A549 (cell line): ENCODE data around the gene CXCL17. TPM values are rescaled to one million over a fixed set of nuclear protein-coding genes. Genes with fewer than 3 reads are reported as not detected.
A peak's percentile ranks its signal among the peaks of the same experiment; 100 is the strongest.

Source experiments
- ATAC-seq, 2 experiments: fragments of 200-7000 bp in 1 of 2; fragments of >200 bp in 1 of 2; cut with Nextera tagmentation in 1 of 2; cut with Tn5 transposase in 1 of 2; 3 replicates each; pipeline versions ENCODE4 v1.8.0 to v1.9.1; 2018 to 2020; ENCODE audit warnings: mild to moderate bottlenecking in 1 of 2, moderate library complexity in 1 of 2
- CTCF ChIA-PET: fragments of 300-600 bp; sonication (Branson Sonifier 250); formaldehyde crosslinking; extraction: SDS; loops from one replicate; lab custom pipeline; 2021; ENCODE audit warnings: antibody characterized with exemption, inconsistent platforms; lab: Yijun Ruan, JAX
- POLR2A ChIA-PET: fragments of 350-600 bp; formaldehyde crosslinking; extraction: SDS; loops from one replicate; lab custom pipeline; 2021; ENCODE audit warnings: antibody characterized with exemption, inconsistent platforms; lab: Yijun Ruan, JAX
- DNase-seq, 2 experiments: peaks; one replicate each; pipeline versions ENCODE4 v3.0.0 to v3.0.0-alpha.2; 2011 to 2016; ENCODE audit warnings: low read depth in 1 of 2, low spot score in 1 of 2
- FAIRE-seq: peaks from 2 replicates; lab custom pipeline; 2011; peaks lifted over from hg19 to GRCh38; lab: Jason Lieb, UNC
- H3K27ac ChIP-seq, 2 experiments: fragments of >200 bp; sonication (Bioruptor Twin); formaldehyde crosslinking; 3 replicates each; pipeline ENCODE4 v1.5.1; 2016 to 2017
- H3K4me1 ChIP-seq: fragments of >200 bp; sonication (Bioruptor Twin); formaldehyde crosslinking; 3 replicates; pipeline ENCODE4 v1.6.1; 2016
- H3K4me2 ChIP-seq: fragments of >200 bp; sonication (Bioruptor Twin); formaldehyde crosslinking; 3 replicates; pipeline ENCODE4 v1.6.1; 2016
- H3K4me3 ChIP-seq: fragments of >200 bp; sonication (Bioruptor Twin); formaldehyde crosslinking; 3 replicates; pipeline ENCODE4 v1.5.1; 2016
- H3K9me3 ChIP-seq: fragments of >200 bp; sonication (Bioruptor Twin); formaldehyde crosslinking; 3 replicates; pipeline ENCODE4 v1.6.1; 2016
- BHLHE40 ChIP-seq: IDR thresholded peaks from 2 replicates; pipeline ENCODE4 v1.6.1; 2012; ENCODE audit warnings: low read depth, low read length, inconsistent platforms
- CBX8 ChIP-seq: fragments of 200-600 bp; sonication (generic); IDR thresholded peaks from 2 replicates; pipeline ENCODE4 v1.6.1; 2016
- CEBPB ChIP-seq, 2 experiments: fragments of >200 bp in 1 of 2; sonication (Bioruptor Twin) in 1 of 2; formaldehyde crosslinking in 1 of 2; IDR thresholded peaks; 2 replicates each; pipeline ENCODE4 v1.6.1; 2012 to 2016
- CHD4 ChIP-seq: fragments of 200-600 bp; sonication (generic); IDR thresholded peaks from 2 replicates; pipeline ENCODE4 v1.6.1; 2016; ENCODE audit warnings: antibody characterized with exemption, mild to moderate bottlenecking, borderline replicate concordance
- E2F6 ChIP-seq: IDR thresholded peaks from 2 replicates; pipeline ENCODE4 v1.6.1; 2012; ENCODE audit warnings: low read depth, borderline replicate concordance
- ESRRA ChIP-seq: fragments of 150-350 bp; IDR thresholded peaks from 2 replicates; pipeline ENCODE4 v1.6.1; 2014; ENCODE audit warnings: mild to moderate bottlenecking, low read length, borderline replicate concordance
- FOSL2 ChIP-seq, 2 experiments: fragments of 450-650 bp in 1 of 2; fragments of >200 bp in 1 of 2; sonication (Bioruptor Twin) in 1 of 2; formaldehyde crosslinking; IDR thresholded peaks; 2 replicates each; pipeline versions ENCODE4 v1.5.0 to v1.6.1; 2016 to 2020; ENCODE audit warnings: mild to moderate bottlenecking in 1 of 2, moderate library complexity in 1 of 2
- HDAC2 ChIP-seq: fragments of 200-600 bp; sonication (generic); IDR thresholded peaks from 2 replicates; pipeline ENCODE4 v1.6.1; 2016
- HEYL ChIP-seq: fragments of 250-450 bp; sonication (Bioruptor Pico); IDR thresholded peaks from 2 replicates; pipeline ENCODE4 v1.8.0; 2021; ENCODE audit warnings: mild to moderate bottlenecking, moderate library complexity
- JUN ChIP-seq, 2 experiments: fragments of >200 bp; sonication (Bioruptor Twin); formaldehyde crosslinking; IDR thresholded peaks; 2 replicates in 1 of 2; 3 replicates in 1 of 2; pipeline ENCODE4 v1.6.1; 2016 to 2017
- JUNB ChIP-seq: fragments of >200 bp; sonication (Bioruptor Twin); formaldehyde crosslinking; IDR thresholded peaks from 2 replicates; pipeline ENCODE4 v1.6.1; 2016
- KDM1A ChIP-seq: fragments of 200-600 bp; sonication (generic); IDR thresholded peaks from 2 replicates; pipeline ENCODE4 v1.6.1; 2016; ENCODE audit warnings: low read depth, mild to moderate bottlenecking
- MYC ChIP-seq: IDR thresholded peaks from 2 replicates; pipeline ENCODE4 v1.6.1; 2012; ENCODE audit warnings: mild to moderate bottlenecking, inconsistent platforms, low read length, improper control_type of control experiment, borderline replicate concordance
- NR3C1 ChIP-seq: fragments of >200 bp; sonication (Bioruptor Twin); formaldehyde crosslinking; IDR thresholded peaks from 3 replicates; pipeline ENCODE4 v1.6.1; 2017
- POLR2A ChIP-seq: IDR thresholded peaks from 2 replicates; pipeline ENCODE4 v1.6.1; 2012; ENCODE audit warnings: mild to moderate bottlenecking, low read length
- POLR2AphosphoS2 ChIP-seq: conservative IDR thresholded peaks from 2 replicates; pipeline ENCODE4 v1.6.1; 2012; ENCODE audit warnings: low read length, improper control_type of control experiment, inconsistent platforms
- RAD21 ChIP-seq, 2 experiments: fragments of >200 bp in 1 of 2; sonication (Bioruptor Twin) in 1 of 2; formaldehyde crosslinking in 1 of 2; IDR thresholded peaks in 1 of 2; conservative IDR thresholded peaks in 1 of 2; 2 replicates in 1 of 2; 3 replicates in 1 of 2; pipeline ENCODE4 v1.6.1; 2012 to 2018; ENCODE audit warnings: inconsistent platforms in 1 of 2
- RARB ChIP-seq: fragments of 250-450 bp; sonication (Bioruptor Pico); IDR thresholded peaks from 2 replicates; pipeline ENCODE4 v1.8.0; 2021; ENCODE audit warnings: mild to moderate bottlenecking, moderate library complexity
- RFX5 ChIP-seq: fragments of 450-650 bp; IDR thresholded peaks from 2 replicates; pipeline ENCODE4 v1.7.1; 2014; ENCODE audit warnings: antibody characterized with exemption, mild to moderate bottlenecking, moderate library complexity
- RNF2 ChIP-seq: fragments of 200-600 bp; sonication (generic); IDR thresholded peaks from 2 replicates; pipeline ENCODE4 v1.6.1; 2016; ENCODE audit warnings: low read depth, mild to moderate bottlenecking, antibody characterized with exemption, moderate library complexity, borderline replicate concordance
- SMC3 ChIP-seq: fragments of >200 bp; sonication (Bioruptor Twin); formaldehyde crosslinking; IDR thresholded peaks from 3 replicates; pipeline ENCODE4 v1.6.1; 2018; ENCODE audit warnings: inconsistent platforms
- ZSCAN20 ChIP-seq: fragments of 250-450 bp; sonication (Bioruptor Pico); IDR thresholded peaks from 2 replicates; pipeline ENCODE4 v1.8.0; 2022; ENCODE audit warnings: mild to moderate bottlenecking, moderate library complexity
- WGBS: methylation state at CpG from one replicate; pipeline ENCODE4 v1.1.6; 2017; ENCODE audit errors: missing lambda C conversion rate; 5-methylcytosine and 5-hydroxymethylcytosine counted together
- polyA plus RNA-seq, 4 experiments: library from polyadenylated mRNA; depleted of rRNA in 3 of 4; stranded (reverse); fragments of >200 nt; fragmentation: RNase III in 1 of 4; extraction: RNeasy Plus Mini Kit Qiagen cat#74134 plus additional on column Dnase treatment in 1 of 4; gene quantifications; 2 replicates in 3 of 4; 3 replicates in 1 of 4; pipeline ENCODE4 v1.2.3, GENCODE V29; 2011 to 2017
- TF ChIP-seq, protein P1 (sequence below): fragments of >200 bp; sonication (Bioruptor Twin); formaldehyde crosslinking; IDR thresholded peaks from 3 replicates; pipeline ENCODE4 v1.5.1; 2016
- TF ChIP-seq, protein P2 (sequence below): fragments of 150-350 bp; IDR thresholded peaks from 2 replicates; pipeline ENCODE4 v1.6.1; 2014; ENCODE audit warnings: low read depth, mild to moderate bottlenecking, low read length
- TF ChIP-seq, protein P3 (sequence below): IDR thresholded peaks from 2 replicates; pipeline ENCODE4 v1.6.1; 2012
- TF ChIP-seq, protein P4 (sequence below): IDR thresholded peaks from 2 replicates; pipeline ENCODE4 v1.6.1; 2012

The CXCL17 gene
- polyA plus RNA-seq, 2 of the 4 experiments (the other 2 are of a cell fraction), result 0.14 TPM; not detected in 1

DNA sequence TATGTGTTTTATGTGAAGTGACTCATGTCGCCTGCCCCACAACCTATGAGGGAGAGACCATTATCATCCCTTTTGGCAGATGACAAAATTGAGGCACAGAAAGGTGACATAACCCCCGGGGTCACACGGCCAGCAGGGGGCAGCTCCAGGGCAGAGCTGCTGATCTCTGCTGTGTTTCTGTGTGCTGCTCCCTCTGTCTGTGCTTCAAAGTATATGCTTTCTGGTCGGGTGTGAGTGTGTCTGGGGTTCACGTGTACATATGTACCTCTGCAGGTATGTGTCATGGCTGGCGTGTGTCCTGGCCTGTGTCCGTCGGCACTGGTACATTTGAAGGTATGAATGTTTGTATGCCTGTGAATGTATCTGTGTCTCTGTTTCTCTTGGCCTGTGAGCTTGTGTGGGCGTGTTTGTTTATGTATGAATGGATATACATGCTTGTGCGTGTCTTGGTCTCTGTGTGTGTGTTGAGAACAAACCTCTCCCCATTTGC lies 22.6 kb downstream of the CXCL17 start:
- 31% methylated on average over 10 of the region's 10 CpGs for WGBS
- no peak overlapping the region for H3K27ac ChIP-seq
- H3K4me1 ChIP-seq, result peaks cover 18% of the 10 kb centered on the region
- FAIRE-seq, result peak; percentile 99
- TF ChIP-seq, protein P1, sequence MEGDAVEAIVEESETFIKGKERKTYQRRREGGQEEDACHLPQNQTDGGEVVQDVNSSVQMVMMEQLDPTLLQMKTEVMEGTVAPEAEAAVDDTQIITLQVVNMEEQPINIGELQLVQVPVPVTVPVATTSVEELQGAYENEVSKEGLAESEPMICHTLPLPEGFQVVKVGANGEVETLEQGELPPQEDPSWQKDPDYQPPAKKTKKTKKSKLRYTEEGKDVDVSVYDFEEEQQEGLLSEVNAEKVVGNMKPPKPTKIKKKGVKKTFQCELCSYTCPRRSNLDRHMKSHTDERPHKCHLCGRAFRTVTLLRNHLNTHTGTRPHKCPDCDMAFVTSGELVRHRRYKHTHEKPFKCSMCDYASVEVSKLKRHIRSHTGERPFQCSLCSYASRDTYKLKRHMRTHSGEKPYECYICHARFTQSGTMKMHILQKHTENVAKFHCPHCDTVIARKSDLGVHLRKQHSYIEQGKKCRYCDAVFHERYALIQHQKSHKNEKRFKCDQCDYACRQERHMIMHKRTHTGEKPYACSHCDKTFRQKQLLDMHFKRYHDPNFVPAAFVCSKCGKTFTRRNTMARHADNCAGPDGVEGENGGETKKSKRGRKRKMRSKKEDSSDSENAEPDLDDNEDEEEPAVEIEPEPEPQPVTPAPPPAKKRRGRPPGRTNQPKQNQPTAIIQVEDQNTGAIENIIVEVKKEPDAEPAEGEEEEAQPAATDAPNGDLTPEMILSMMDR, result peak; percentile 98
- TF ChIP-seq, protein P2, sequence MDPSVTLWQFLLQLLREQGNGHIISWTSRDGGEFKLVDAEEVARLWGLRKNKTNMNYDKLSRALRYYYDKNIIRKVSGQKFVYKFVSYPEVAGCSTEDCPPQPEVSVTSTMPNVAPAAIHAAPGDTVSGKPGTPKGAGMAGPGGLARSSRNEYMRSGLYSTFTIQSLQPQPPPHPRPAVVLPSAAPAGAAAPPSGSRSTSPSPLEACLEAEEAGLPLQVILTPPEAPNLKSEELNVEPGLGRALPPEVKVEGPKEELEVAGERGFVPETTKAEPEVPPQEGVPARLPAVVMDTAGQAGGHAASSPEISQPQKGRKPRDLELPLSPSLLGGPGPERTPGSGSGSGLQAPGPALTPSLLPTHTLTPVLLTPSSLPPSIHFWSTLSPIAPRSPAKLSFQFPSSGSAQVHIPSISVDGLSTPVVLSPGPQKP, result no peak
- TF ChIP-seq BHLHE40 (peak; percentile 26; the same call in 1 of the 2 replicates), KDM1A (peak; percentile 63; the same call in 1 of the 2 replicates), CEBPB (IDR thresholded peaks at IDR 0.05) (peak in 1 of 2 experiments; percentile 50; a peak in 1 of 4 replicates), ESRRA (peak; percentile 99), ZSCAN20 (CRISPR knock-in tag) (no peak), FOSL2 (IDR thresholded peaks at IDR 0.05) (no peak), FOSL2 (CRISPR knock-in tag; IDR thresholded peaks at IDR 0.05) (peak; percentile 44; the same call in 1 of the 2 replicates), CHD4 (peak; percentile 82; the same call in 1 of the 2 replicates), JUN (IDR thresholded peaks at IDR 0.05) (no peak), POLR2AphosphoS2 (no peak), HDAC2 (peak; percentile 52; the same call in 1 of the 2 replicates), RAD21 (conservative IDR thresholded peaks at IDR 0.05 in 1 of 2, IDR thresholded peaks at IDR 0.05 in 1 of 2) (peak; percentile 55 to 72), SMC3 (peak; percentile 82)
- TF ChIP-seq, protein P3, sequence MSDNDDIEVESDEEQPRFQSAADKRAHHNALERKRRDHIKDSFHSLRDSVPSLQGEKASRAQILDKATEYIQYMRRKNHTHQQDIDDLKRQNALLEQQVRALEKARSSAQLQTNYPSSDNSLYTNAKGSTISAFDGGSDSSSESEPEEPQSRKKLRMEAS, result peak; percentile 65; the same call in 1 of the 2 replicates
- TF ChIP-seq, protein P4, sequence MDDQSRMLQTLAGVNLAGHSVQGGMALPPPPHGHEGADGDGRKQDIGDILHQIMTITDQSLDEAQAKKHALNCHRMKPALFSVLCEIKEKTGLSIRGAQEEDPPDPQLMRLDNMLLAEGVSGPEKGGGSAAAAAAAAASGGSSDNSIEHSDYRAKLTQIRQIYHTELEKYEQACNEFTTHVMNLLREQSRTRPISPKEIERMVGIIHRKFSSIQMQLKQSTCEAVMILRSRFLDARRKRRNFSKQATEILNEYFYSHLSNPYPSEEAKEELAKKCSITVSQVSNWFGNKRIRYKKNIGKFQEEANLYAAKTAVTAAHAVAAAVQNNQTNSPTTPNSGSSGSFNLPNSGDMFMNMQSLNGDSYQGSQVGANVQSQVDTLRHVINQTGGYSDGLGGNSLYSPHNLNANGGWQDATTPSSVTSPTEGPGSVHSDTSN, result no peak
- TF ChIP-seq, all 56 proteins: peak for 11
- peak; percentile 68 to 78 for ATAC-seq
- POLR2A ChIA-PET, result interaction anchor here (0.6 to 1.2 kb wide), 2 partner anchors 24 to 332 kb away, joined by 3 to 5 read pairs; no protein-coding TSS in a partner anchor
- H3K4me2 ChIP-seq, result no peak overlapping the region
- H3K4me3 ChIP-seq, result no peak overlapping the region
- peak; percentile 89 to 100 for DNase-seq
- CTCF ChIA-PET, result interaction anchor here (0.5 to 12.2 kb wide), 36 partner anchors 8 to 1127 kb away, joined by 3 to 302 read pairs (median 4); partner anchors contain the start of gene CXCL17
- no peaks in the 10 kb centered on the region for H3K9me3 ChIP-seq

- FAIRE-seq (no peak), ATAC-seq (no peak)
- CTCF ChIA-PET, result interaction anchor here (0.6 to 12.2 kb wide), 21 partner anchors 7 to 310 kb away, joined by 3 to 302 read pairs (median 5); partner anchors contain the start of gene CXCL17
These were observed 23.4 kb downstream of the CXCL17 start for GRCh38 chr19:42419309-42419708.

More at GRCh38 chr19:42419309-42419708, 23.4 kb downstream of the CXCL17 start:
- H3K4me1 ChIP-seq, result peaks cover 18% of the 10 kb centered on the region
- no peak overlapping the region for H3K27ac ChIP-seq
- 70% methylated on average over 6 of the region's 6 CpGs for WGBS
- H3K4me3 ChIP-seq, result no peak overlapping the region
- DNase-seq, result no peak
- no peaks in the 10 kb centered on the region for H3K9me3 ChIP-seq
- POLR2A ChIA-PET, result no interaction called here
- no peak overlapping the region for H3K4me2 ChIP-seq
- TF ChIP-seq POLR2A (no peak), ZSCAN20 (CRISPR knock-in tag) (no peak), RFX5 (no peak), E2F6 (no peak), RARB (no peak), CBX8 (no peak), JUN (IDR thresholded peaks at IDR 0.05) (no peak), POLR2AphosphoS2 (no peak), MYC (no peak), RNF2 (no peak), NR3C1 (no peak), JUNB (no peak), HEYL (no peak)
- TF ChIP-seq, protein P3, result no peak
